Right hindlimb (tissue), 1 donor: ENCODE measurements around the gene PRKX.
"Not testable (repeated sequence)": the region's sequence is repeated elsewhere in the genome, so short reads cannot be mapped to it uniquely, and the experiment has no call there.

Source experiments
- DNase-seq: peaks from one replicate; pipeline ENCODE4 v3.0.0-alpha.2; 2018

Gene PRKX

DNA sequence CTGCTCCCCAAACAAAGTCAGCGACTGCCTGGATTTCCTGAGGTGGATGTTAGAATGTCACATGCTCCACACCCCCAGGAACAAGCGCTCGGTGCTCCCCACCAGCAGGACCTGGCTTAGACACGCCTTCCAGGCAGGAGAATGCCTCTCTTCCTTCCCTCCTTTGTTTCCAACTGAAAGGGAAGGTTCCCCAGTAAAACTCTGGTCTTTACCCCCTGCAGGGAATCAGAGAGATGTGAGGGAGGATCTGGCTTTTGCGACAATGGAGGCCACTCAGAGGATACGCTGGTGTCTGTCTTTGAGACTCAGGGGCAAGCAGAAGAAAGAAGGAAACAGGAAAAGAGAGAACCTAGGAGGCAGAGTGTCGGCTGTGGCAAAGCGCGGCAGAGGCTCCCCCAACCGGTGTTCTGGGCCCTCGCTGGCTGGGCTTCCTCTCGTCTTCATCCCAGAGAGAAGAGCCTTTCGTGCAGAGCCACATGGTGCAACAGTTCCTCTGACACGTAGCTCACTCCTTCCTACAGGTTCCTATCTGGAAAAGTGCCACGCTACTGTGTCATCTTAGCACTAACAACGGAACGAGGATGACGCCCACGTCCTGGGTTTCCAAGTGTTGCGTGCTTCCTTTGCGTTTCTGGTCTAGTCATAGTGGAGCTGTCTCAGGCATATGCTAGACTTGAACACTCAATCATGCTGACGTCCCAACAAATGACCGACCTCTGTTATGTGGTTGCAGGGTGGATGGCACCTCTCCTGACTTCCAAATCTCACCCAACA is 73.4 kb downstream of the PRKX start:
- DNase-seq, result not testable (repeated sequence)

DNA sequence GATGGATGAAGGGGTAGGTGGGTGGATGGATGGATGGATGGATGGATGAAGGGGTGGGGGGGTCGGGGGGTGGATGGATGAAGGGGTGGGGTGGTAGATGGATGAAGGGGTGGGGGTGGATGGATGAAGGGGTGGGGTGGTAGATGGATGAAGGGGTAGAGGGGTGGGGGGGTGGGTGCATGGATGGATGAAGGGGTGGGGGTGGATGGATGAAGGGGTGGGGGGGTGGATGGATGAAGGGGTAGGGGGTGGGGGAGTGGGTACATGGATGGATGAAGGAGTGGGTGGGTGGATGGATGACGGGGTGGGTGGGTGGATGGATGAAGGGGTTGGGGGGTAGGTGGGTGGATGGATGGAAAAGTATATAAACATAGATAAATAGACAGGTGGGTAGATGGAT is 74.2 kb downstream of the PRKX start:
- DNase-seq, result no peak

DNA sequence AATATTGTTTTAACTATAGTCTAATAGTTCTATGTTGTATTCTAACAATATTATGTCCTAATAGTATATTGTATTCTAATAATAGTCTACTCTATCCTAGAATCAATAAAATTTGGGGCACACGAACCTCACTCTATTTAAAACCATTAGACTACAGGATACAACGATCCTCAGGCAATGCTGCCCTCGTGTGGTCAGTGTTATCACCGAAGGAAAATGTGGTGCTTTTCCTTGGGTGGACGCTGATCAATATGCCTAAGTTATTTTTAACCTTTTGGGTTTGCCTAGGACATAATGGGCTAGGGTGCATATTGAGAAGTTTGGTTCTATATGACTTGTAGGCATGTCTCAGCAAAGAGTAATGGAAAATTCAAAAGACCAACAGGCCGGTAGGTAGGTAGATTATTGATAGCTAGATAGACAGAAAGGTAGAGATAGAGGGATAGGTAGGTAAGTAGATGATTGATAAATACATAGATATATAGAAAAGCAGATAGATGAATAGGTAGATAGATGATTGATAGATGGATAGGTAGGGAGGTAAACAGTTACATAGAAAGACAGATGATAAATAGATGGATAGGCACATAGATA is 75.1 kb downstream of the PRKX start:
- DNase-seq, result peak; percentile 44

DNA sequence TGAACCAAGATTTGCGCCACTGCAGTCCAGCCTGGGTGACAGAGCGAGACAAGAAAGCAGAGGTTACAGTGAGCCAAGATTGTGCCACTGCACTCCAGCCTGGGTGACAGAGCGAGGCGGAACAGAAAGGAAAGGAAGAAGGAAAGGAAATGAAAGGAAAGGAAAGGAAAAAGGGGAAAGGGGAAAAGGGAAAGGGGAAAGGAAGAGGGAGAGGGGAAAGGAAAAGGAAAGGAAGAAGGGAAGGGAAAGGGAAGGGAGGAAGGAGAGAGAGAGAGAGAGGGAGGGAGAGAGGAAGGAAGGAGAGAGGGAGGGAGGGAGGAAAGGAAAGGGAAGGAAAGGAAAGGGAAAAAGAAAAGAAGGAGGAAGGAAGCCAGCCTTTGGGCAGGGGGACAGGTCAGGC is 76.6 kb downstream of the PRKX start:
- no peak for DNase-seq

DNA sequence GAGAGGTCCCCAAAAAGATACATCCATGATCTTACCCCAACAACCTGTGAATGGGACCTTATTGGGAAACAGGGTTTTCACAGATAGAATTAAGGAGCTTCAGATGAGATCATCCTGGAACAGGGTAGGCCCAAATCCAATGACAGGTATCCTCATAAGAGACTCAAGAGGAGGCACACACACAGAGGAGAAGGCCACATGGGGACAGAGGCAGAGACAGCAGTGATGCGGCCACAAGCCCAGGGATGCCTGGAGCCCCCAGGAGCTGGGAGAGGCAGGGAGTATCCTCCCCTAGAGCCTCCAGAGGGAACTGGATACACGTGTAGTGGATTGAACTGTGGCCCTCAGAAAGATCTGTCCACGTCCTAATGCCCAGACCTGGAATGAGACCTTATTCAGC is 82.3 kb downstream of the PRKX start:
- no peak for DNase-seq

DNA sequence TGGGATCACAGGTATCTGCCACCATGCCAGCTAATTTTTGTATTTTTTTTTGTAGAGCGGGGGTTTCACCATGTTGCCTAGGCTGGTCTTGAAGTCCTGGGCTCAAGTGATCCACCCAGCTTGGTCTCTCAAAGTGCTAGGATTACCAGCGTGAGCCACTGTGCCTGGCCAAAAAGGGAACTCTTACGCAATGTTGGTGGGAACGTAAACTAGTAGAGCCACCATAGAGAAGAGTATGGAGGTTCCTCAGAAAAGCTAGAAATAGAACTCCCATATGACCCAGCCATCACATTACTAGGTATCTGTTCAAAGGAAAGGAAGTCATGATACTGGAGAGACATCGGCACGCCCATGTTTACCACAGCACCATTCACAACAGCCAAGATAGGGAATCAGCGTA is 85.9 kb downstream of the PRKX start:
- DNase-seq, result no peak

DNA sequence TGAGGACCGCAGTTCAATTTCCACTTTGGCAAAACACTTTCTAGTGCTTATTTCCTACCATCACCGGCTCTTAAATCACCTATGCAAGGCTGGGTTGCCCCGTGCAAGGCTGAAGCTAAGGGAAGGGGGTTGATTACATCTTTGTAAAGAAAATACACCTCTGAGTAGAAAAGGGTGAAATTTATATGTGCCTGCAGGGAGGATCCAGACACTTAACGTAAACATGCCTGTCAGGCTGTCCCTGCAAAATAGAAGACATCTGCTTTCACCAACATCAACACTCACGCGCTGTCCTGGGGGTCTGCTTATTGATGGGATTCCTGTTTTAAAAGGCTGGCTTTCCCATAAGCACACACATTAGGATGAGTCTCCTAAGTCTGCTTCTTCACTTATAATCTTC is 92.0 kb downstream of the PRKX start:
- no peak for DNase-seq

DNA sequence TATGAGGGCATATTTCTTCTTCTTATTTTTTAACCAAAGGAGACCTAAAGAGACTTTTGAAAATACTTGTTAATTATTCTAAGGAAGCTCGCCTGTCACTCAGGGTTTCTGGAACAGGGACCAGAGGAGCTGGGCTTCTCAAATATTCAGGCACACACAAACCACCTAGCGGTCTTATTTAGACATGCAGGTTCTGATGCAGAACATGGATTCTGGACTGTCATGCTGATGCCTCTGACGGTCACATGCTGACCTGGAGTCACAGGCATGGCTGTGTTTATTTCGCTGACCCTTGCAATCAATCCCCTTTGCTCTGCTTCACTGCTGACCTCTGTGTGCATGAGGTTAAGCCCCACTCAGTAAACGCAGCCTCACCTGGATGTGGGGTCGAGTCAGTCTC is 101.7 kb downstream of the PRKX start:
- not testable (repeated sequence) for DNase-seq

DNA sequence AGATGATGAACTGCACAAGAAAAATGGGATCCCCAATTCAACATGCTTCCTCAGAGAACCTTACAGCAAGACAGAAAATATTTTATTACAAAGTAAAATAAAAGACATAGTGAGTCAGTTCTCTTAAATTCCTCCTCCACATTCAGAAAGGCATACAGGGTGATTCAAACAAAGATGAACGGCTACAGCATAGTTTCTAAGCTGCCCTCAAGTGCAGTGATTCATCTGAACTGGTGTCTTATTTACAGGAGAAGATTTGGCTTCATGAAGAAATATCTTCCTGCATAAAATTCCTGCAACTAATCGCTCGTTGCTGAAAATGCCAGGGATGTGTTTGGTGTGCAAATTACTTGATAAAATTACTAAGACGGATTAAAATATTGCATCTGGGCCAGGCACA is 103.6 kb downstream of the PRKX start:
- DNase-seq, result no peak

DNA sequence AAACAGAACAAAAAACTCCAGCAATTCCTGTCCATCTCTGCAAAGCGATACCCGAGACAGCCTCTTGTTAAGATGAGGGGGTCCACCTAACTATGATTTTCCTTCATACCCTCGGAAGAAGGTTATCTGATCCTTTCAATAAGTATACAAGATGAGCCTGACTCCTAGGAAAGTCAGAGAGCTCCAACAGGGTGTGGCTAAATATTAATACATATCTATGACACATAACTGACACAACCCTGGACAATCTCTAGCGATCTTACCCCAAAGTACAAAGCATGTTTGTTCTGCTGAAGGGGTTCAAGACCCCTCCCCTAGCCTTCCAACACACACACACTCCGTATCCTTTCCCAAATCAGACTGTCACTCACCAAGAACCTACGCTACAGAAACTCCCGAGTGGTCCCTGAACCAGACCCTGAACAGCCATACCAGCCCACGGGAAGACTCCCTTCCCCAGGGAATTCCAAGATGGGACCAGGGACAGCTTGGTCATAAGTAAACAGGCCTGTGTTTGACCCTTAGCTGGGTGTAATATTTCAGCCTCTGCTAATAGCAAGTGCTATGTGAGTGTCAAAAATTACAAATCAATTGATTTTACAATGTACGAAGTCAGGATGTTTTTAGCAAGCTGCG is 110.3 kb downstream of the PRKX start:
- DNase-seq, result no peak

DNA sequence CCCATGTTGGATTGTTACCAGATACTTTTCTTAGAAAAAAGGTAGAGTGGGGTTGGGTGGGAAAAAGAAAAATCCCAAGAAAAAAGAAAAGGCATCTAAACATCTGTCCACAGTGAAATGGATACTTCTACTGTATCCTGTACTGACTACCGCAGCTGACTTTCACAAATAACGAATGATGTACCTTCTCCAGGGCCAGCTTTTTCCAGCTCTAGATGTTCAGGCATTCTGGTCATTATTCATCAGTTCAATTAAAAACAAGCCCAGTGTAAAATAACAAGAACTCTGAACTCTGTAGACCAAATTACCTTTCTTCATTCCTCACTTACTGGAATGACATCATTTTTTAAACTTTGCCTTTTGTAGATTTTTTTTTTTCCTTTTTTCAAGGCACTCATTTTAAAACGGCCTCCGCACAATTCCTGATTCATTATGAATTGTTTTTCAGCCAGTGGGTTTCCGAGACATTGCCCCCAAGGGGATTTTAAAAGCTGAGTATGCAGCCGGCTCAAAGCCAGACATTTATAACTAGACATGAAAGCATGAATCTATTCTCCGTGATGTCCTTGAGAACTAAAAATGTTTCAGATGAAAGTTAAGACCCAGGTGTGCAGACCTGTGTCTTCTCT is 113.5 kb downstream of the PRKX start:
- DNase-seq, result peak; percentile 39

DNA sequence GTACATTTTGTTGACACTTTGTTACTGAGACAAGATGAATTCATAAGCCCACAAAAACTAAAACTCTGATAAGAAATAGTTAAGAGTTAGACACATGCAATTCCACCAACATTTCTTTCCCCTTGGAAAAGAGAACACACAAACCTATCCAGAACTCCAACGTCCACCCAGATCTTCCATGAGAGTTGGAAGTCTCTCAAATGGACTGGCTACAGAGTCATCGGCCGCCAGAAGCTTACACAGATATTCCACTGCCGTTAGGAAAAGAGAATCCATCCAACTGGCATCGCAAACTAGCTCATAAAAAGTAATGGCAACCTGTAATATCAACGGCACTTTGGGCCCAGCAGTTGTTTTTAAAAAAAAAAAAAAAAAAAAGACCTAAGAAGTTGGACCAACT is 114.7 kb downstream of the PRKX start:
- peak; percentile 30 for DNase-seq

DNA sequence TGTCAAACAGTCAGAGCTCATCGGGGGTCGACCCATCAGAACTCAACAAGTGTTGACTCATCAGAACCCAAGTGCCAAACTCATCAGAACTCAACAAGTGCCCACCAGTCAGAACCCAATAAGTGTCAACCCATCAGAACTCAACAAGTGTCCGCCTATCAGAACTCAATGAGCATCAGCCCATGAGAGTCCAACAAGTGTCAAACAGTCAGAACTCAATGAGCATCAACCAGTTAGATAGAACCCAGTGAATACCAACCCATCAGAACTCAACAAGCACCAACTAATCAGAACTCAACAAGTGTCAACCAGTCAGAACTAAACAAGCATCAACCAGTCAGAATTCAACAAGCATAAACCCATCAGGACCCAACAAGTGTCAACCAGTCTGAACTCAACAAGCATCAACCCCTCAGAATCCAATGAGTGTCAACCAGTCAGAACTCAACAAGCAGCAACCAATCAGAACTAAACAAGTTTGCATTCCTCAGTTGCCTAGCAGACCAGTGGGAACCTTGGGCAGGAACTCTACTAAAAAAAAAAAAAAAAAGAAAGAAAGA is 115.3 kb downstream of the PRKX start:
- no peak for DNase-seq

DNA sequence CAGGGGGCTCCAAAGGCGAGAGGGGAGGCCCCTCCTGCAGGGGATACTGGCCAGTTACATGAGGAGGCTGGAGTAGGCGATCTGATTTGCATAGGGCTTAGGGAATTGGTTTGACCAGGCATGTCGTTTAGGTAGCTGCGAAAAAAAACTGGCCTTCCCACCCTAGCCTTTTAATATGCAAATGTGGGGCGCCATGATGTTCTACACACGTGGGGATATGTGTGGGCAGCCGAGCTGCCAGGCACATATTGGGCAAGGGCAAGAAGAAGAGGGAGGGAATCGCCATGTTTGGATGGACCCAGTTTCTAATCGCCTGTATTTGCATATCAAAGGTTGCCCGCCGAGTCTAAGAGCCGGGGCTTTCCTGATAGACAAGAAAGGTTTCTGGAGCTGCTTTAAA is 121.3 kb downstream of the PRKX start:
- DNase-seq, result no peak

DNA sequence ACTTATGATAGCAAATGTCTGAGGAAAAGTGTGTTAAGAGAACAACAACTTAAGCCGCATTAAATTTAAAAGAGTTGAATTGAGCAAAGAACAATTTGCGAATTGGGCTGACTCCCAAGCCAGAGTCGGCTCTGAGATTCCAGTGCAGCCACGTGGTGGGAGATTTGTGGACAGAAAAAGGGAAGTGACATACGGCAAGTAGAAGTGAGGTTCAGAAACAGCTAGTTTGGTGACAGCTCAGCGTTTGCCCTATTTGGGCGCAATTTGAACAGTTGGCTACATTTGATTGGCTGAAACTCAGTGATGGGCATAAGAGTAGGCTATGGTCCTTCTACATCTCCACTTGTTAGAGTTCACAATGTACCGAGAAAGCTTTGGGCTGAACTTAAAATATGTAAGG is 124.0 kb downstream of the PRKX start:
- DNase-seq, result no peak

DNA sequence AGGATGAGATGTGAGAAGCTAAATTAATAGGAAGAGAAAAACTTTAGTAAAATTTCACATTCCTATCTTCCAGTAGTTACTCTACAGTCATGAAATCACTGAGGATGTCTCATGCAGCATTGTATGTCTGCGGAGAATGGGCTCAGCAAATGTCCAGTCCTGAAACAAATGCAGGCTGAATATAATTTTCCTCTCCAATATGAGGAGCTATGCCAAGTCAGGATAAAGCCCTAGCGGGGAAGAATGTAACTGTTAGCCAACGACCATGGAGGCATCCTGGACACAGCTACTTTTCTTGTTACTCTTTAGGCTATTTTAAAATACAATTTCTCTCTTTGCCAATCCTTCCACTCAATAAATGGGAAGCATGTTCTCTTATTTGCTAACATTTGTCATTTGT is 127.7 kb downstream of the PRKX start:
- DNase-seq, result no peak

DNA sequence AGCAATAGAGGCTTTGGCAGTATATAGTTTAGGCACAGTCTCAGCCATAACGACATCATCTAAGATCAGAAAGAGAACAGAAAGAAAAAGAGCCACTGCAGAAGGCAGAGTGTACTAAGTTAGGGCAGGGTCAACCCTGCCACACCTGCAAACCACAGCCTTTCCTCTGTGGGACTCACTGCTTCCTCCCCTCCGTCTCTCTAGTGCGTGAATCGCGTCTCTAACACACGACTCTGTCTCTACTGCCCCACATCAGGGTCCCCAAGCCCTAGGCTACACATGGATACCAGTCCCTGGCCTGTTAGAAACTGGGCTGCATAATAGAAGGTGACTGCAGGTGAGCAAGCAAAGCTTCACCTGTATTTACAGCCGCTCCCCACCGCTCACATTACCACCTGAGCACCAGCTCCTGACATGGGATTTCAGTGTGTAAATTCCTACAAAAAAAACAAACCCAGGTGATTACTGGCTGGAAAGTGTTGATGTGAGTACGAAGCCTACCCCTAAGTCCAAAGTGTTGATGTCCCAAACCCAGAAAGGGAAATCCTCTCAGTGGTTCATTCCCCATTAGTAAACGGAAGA is 128.9 kb downstream of the PRKX start:
- DNase-seq, result no peak

DNA sequence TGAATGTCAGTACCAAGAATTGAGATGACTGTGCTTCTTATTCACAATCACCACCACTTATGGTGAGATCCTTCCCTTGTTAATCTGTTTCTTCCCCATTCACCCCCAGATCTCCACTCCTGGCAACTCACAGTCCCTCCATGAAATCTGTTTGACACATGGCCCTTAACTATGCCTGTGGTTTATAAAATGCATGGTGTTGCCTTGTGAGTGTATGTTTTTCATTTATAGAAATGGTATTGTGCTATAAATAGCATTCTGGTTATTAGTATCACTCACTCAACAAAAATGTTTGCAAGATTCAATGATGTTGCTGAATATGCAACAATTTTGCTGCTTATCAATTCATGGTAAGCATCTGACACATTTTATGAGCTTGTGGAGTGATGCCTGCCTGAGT is 131.0 kb downstream of the PRKX start:
- no peak for DNase-seq

DNA sequence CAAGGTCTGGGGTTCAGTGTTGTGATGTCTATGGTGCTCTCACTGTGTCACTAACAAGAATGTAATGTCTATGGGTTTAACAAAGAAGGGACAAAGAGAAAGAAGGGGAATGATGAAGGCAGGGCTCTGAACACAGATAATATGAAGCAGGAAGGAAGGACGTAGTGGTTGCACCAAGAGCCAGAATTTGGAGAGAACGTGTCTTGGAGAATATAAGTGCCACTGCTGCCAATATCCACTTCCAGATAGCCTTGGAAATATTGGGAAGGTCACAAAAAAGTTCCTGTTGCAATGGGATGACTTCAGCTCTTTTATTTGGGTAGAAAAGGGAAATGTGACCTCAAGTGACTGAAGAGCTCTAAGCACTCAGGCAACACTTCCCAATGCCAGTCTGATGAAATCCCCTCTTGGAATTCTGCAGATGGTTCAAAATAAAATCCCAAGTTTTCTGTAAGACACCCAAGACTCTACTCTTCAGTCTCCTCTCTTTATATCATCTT is 131.8 kb downstream of the PRKX start:
- DNase-seq, result no peak

DNA sequence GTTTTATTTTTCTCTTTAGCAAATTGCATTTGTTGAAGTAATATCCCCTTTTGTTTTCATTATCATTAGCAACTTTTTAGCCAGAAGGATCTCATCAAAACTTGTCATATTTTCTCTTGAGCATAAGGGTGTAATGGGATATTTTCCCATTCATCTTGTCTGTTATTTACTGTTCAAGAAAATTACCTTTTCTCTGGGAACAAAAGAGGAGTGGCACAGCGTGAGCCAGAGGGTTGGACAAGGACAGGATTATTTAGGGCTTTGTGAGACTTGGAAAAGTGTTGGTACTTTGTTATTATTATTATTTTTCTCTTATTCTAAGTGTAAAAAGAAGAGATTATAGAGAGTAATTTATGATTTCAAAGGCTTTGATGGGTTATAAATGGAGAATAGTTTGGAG is 135.9 kb downstream of the PRKX start:
- DNase-seq, result no peak

DNA sequence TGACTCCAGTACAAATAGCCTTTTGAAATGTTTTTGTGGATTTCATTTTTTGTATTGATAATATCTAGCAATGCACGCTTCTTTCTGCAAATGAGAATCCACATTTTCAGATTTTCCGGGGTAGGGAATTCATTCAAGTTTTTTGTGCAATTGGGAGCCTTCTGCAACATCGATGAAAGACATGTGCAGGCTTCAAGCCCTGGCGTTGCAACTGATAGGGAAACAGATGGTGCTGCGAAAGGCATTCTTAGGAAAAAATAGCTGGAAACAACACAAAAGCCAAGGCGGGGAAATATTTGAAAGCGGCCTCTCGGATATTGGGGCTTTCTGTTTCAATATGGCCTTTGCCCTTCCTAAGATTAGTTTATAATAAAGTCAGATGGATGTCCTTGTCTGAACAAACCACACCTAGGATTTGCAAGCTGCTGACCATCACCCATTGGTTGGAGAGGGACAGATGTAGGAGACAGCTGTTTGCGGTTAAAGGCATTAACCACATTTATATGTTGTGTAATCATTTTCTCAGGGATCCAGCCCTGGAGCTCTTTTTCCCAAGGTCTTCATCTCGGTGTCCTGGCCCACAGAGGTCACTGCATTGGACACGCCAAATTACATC is 136.5 kb downstream of the PRKX start:
- DNase-seq, result peak; percentile 26

DNA sequence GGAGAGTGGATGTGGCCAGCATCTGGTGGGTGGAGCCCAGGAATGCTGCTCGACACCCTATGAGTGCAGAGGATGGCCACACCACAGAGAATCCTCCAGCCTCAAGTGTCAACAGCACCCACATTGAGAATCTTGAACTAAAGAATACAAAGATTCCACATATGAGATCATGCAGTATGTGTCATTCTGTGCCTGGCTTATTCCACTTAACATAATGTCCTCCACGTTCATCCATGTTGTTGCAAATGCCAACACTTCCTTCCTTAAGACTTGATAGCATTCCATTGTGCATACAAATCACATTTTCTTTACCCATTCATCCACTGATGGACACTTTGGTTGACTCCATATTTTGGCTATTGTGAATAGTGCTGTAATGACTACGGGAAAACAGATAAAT is 145.8 kb downstream of the PRKX start:
- no peak for DNase-seq

DNA sequence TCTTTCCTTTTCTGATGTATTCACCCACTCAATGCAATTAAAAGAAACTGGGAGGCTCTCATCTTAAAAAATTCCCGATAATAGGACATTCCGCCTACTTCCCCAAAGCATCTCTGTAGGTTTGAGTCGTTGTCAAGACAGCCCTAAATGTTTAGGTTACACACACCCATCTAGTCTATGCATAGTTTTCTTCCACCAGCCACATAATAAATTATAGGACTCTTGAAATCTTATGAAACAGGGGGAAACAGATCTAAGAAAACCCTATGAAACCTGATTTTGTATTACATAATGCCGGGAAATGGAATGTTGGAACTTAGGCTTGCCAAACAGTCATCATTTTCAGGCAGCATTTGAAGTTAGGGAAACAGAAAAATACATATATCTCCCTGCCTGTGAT is 150.0 kb downstream of the PRKX start:
- DNase-seq, result no peak
